ENCODE results near the gene CEBPB.

The CEBPB gene

GRCh38 chr20:50230184-50230583 is 39.6 kb downstream of the CEBPB start:
- no peak for DNase-seq (ENCODE audit: low read depth)

GRCh38 chr20:50230871-50231560 is 40.4 kb downstream of the CEBPB start:
- no peak for DNase-seq (ENCODE audit: low read depth)

GRCh38 chr20:50231854-50232253 is 41.2 kb downstream of the CEBPB start:
- no peak for DNase-seq (ENCODE audit: low read depth)

GRCh38 chr20:50232651-50233324 is 42.2 kb downstream of the CEBPB start:
- no peak for DNase-seq (ENCODE audit: low read depth)

- no peak for DNase-seq (ENCODE audit: low read depth)
Measured at GRCh38 chr20:50233325-50234212, 42.9 kb downstream of the CEBPB start.

- DNase-seq (ENCODE audit: low read depth) = no peak
Measured at GRCh38 chr20:50234288-50234687, 43.7 kb downstream of the CEBPB start.

GRCh38 chr20:50237349-50237748 is 46.7 kb downstream of the CEBPB start:
- DNase-seq (ENCODE audit: low read depth) = no peak

- no peak for DNase-seq (ENCODE audit: low read depth)
Measured at GRCh38 chr20:50238081-50238800, 47.6 kb downstream of the CEBPB start.

- no peak for DNase-seq (ENCODE audit: low read depth)
Measured at GRCh38 chr20:50240092-50240491, 49.5 kb downstream of the CEBPB start.

GRCh38 chr20:50242178-50242514 is 51.5 kb downstream of the CEBPB start:
- DNase-seq (ENCODE audit: low read depth) = no peak
